Activated effector memory CD4-positive, alpha-beta T cell treated with anti-CD3 and anti-CD28 coated beads, Interleukin-2, amount 50 U/mL, for 16 hours (primary cell): ENCODE data around the gene PLCB1.

Experiments used
- DNase-seq: peaks from one replicate; pipeline ENCODE4 v3.0.0-alpha.2; 2020

PLCB1 gene

DNA sequence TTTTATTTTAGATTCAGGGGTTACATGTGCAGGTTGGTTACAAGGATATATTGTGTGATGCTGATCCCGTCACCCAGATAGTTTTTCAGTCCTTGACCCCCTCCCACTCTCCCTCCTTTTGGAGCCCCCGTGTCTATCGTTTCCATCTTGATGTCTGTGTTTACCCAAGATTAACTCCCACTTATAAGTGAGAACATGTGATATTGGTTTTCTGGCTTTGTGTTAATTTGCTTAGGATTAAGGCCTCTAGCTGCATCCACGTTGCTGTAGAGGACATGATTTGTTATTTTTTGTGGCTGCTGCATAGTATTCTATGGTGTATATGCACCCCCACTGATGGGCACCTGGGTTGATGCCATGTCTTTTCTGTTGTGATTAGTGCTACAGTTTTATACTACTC is 178.6 kb downstream of the PLCB1 start:
- DNase-seq, result no peak

DNA sequence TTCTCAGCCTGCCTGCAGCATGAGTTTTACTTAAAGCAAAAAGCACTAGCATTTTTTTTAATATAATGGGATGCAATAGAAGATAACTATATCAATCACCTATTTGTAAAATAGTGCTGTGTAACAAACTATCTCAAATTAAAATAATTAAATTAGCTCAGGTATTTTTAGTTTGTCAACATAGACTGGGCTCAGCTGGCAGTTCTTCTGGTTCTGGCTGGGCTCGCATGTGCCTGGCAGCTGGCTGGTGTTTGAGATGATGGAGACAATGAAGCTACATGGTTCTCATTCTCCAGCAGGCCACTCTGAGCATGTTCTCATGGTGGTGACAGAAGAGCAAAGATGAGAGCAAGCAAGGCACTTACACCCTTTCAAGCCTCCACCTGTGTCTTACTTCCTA is 181.0 kb downstream of the PLCB1 start:
- DNase-seq, result no peak

DNA sequence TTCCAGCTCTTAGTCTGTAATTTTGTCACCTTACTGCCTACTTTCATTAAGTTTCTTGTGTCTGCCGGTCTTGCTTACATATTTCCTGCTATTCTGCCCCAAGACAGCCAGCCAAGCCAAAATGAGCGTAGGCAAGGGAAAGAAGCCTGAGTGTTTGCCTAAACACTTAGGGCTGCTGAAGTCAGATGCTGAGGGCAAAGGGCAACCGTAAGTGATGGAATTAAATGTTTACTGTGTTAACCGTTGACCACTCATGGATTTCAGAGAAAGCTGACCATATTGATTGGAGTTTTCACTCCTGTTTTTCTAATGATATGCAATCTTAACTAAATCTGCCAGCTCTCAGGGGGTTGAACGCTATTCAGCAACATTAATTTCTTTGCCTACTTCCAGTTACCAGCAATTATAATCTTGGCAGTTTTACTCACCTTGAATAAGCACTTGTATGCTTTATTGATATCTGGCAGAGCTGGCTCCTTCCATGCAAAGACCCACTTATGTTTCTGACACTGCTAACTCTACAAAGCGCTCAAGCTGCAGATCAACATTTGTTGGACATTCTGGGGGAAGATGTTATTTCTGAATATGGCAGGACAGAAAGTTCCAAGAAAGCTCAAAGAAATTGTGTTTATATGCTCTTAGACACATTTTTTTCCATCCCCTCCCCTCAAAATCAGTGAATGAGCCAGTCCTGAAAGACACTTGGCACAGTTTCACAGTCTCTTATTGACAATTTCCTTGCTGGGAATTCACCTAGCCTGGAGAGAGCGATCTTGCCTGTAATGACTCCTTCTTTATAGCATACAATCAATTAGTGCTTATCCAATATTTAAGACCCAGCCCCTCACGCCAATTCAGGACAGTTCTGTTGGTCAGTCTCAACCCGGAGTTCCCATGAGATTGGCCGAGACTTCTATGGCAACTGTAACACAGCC is 183.8 kb downstream of the PLCB1 start:
- no peak for DNase-seq

DNA sequence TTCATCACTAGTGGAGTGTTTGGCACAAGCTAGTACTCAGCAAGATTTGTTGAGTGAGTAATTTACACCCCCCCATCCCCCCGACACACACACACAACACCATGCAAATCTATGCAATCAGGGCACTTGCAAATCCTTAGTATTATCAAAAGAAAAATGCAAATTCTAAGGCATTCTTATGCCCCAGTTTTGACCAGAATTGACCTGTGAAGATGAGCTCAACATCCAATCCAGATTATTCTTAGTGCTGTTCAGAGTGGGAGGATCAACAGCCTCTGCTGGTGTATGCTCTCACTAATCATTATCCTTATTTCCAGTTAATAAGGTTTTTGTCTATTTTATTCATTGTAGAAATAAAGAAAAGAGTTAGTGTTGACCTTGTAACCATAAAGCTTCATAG is 185.4 kb downstream of the PLCB1 start:
- no peak for DNase-seq

DNA sequence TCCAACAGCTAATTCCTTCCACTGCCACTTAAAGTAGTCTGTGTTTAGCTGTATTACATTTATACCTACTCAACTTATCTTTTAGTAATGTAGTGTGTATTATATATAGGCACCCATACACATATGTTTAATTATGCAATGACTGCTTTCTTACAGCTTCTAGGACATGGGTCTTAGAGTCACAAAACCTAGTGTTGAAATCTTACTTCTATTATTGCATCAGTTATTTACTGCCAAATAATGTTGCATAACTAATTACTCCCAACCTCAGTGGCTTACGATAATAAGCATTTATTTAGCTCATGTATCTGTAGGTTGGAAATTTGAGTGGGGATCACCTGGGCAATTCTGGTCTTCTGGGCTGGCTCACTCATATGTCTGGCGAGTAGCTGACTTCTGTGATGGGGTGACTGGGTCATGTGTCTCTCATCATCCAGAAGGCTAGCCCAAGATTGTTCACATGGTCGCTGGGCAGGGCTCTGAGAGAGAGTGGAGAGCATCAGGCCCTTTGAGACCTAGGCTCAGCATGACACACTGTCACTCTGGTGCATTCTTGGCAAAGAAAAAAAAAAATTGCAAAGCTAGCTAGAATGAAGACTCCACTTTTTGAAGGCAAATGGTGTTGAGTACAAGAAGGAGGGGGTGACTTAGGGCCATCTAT is 187.0 kb downstream of the PLCB1 start:
- DNase-seq, result no peak

DNA sequence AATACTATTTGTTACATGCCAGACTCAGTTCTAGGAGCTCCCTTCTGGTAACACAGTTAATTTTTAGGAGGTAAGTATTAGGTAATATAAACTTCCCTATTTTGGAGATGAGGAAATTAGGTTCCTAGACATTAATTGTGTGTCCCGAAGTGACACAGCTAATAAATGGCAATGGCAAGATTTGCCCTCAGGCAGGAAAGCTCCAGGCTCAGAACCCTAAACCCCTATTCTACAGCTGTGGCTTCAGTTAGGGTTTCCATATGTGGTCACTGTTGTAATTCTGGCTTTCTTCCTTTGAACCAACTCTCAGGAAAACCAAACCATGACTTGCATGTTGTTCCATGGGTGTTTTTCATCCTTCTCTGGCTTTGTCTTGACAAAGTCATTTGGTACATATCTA is 188.2 kb downstream of the PLCB1 start:
- no peak for DNase-seq

DNA sequence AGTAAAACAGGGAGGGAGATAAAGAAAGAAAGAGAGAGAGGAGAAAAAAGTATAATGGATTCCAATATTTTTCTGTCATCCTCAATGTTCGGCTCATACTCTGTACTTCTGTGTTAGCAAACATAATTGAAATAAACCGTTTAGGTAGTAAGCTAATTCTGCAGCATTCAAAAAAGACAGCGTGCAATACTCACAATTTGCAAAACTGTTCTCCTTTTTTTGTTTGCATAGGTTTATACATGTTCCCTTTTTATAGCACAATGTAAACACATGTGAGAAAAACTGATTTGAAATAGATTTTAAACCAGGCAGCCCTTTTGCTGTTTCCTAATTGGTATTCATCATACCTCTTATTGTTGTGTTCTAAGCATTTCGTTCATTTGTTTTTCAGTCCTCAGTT is 188.9 kb downstream of the PLCB1 start:
- no peak for DNase-seq

DNA sequence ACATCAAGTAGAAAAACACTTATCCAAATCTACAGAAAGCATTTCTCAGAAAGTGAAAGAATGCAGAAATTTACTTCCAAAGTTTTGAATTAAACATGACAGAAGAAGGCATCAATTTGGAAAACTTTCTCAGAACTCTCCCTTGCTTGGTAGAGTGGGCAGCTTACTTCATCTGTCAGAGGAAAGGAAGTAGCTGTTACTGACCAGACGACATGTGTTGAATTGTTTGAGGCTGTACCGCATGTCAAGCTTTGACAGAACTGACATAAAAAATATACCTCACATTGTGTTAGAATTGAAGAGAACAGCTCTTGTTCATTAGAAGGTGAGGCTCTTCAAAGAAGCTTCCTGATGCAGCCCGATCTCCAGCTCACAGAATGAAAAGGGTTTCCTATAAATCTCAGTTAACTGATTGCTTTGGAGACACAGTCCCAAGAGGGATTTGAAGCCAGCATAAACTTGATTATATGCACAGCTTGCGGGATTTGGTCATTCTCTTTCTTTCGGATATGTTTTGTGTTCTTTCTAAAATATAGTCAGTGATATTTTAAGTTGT is 190.7 kb downstream of the PLCB1 start:
- DNase-seq, result no peak

DNA sequence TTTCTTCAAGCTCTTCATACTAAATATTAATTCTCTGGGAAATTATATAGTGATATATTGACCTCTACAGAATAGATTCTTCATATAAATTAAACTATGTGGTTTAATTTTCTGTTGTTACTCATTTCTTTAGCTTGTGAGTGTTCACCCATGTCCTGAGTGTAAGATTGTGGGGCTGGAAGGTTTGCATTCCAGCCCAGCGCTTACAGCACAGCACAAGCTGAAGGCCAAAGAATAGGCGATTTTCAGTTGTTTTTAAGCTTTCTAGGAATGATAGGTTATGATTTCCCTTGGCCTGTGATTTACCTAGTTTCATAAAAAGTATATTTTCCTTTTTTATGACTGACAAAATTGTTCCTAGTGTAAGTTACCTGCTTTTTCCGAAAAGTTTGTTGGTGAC is 194.1 kb downstream of the PLCB1 start:
- no peak for DNase-seq

DNA sequence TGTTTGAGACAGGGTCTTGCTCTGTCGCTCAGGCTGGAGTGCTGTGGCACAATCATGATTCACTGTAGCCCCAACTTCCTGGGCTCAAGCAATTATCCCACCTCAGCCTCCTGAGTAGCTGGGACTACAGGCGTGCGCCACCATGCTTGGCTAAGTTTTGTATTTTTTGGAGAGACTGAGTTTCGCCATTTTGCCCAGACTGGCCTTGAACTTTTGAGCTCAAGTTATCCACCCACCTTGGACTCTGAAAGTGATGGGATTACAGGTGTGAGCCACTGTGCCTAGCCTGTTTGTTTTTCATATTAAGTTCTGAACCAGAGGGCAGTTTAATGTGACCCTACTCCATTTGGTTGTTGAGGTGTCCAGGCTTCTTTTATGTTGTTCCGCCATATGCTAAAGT is 194.8 kb downstream of the PLCB1 start:
- no peak for DNase-seq

DNA sequence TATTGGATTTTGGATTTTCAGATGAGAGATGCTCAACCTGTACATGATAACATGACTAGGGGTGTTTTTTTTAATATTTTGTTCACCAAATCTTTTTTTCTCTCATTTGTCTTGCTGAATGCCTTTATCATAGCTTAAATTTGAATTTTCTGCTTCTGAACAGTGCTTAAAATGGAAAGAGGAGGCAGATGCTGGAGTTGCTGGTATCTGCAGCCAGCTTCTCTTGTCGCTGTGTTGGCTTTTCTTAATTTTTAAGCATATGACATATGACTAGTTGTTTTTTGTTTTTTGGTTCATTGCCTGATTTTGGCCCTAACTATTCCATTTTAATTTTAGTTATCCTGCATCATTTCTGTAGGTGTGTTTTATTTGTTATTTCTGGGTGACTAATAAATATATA is 196.1 kb downstream of the PLCB1 start:
- no peak for DNase-seq

DNA sequence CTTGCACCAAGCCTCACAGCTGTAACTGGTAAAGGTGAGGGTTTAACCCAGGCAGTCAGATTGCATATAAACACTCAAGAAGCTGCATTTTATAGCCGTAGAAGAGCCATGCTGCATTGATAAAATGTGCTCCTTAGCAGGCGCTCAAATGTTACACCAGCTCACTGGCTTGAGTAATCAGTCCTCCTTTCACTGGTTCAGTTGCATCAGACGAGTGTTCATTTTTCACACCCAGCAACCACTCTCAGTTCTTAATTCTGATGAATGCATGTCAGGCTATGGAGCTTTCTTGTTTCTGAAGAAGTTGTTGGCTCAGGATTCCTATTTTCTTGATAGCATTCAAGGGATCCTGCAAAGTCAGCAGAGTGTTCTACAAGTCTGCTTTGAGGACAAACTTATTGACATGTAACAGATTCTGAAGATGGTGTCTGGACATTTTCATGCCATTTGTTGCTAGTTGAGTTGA is 198.3 kb downstream of the PLCB1 start:
- DNase-seq, result no peak

DNA sequence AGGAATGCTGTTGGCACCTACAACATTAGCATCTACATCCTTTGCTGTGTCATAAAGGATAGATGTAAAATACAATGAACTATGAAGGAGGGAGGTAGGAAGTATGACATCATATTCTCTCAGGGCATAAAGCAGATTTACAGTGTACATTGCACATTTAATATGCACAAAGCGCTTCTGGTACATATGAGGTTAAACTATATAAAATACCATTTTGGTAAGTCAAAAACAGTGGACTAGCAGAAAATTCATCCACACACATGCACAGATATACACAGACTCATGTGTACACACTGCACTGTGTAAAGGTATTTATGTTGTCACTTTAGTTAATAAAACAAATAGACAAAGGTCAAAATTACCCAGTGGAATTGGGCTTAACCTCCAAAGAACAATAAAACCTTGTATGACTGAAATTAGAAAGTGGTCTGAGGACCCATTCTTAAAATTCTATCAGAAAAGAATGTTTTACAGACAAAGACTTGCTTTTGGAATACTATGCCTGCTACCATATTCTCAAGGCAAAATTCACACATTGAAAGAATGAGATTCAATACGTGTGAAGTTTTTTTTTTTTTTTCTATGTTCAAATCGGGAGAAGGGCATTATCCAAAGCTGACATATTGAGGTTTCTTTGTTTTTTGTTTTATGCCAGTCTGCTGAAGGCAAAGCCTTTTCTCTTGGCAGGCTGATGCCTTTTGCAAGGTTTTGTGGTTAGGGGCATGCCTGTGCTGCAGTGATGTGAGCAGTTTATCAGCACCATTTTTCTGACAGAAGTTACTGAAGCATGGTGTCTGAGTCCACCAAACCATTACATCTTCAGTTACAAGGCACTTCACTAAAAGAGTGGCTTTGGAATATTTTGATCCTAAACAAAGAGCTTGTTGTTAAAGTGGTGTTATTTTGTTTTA is 199.0 kb downstream of the PLCB1 start:
- no peak for DNase-seq

DNA sequence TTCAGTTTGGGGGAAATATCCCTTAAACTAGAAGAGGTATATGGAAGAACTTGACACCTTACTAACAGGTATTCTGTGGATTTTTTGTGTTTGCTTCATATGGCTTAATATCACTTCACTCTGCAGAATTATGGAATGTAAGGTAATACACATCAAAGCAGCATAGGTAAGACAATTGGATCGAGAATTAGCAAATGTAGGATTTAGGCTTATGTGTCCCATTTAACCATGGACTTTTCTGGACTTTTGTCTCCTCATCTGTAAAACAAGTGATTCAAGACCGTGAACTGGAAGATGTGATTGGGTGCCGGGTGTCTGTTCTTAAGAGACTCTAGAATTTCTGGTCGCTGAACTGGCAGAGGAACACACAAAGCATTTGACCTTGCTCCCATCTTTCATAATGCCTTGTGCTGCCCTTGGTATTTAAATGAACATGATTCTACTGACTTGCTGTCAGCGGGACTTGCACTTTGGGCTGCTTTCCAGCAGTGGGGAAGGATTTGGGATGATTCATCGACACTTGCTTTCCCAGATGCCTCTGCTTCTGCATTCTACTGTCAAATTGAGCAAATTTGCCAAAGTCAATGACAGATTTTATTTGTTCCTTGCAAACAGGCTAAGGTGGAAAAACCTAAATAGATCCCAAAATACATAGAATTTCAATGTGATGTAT is 199.8 kb downstream of the PLCB1 start:
- DNase-seq, result no peak

DNA sequence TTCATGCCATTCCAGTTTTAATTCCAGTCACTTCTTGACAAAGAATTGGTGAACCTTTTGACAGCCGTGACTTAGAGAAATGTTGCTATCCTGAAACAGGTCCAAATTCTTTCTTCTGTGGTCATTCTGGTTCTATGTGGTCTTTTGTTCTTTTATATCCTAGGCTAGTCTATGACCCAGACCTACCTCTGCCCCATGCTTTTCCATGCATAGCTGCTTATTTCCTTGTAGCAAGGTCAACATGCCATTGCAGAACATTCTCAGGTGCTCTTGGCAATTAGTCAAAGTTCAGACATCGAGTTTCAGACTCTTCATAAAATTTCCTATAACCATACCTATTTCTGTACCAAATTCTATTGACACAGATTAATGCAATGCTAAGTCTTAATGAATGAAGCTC is 202.6 kb downstream of the PLCB1 start:
- DNase-seq, result no peak

DNA sequence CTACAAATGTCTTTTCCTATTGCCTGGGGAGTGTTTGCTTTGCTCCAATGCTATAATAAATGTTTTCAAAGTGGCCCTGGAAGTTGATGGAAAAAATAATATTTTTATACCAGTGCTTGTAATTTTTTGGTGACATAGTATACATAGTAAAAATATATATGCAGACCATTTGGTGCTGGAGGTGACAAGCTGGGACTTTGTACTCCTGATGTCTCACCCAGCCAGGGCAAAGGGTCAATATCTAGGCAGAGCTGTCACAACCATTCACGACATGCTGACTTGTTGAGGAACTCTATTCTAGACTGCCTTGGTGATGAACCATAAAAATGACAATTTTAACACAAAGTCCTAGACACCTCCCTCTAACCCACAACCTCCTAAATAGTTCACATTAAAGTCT is 203.0 kb downstream of the PLCB1 start:
- no peak for DNase-seq

DNA sequence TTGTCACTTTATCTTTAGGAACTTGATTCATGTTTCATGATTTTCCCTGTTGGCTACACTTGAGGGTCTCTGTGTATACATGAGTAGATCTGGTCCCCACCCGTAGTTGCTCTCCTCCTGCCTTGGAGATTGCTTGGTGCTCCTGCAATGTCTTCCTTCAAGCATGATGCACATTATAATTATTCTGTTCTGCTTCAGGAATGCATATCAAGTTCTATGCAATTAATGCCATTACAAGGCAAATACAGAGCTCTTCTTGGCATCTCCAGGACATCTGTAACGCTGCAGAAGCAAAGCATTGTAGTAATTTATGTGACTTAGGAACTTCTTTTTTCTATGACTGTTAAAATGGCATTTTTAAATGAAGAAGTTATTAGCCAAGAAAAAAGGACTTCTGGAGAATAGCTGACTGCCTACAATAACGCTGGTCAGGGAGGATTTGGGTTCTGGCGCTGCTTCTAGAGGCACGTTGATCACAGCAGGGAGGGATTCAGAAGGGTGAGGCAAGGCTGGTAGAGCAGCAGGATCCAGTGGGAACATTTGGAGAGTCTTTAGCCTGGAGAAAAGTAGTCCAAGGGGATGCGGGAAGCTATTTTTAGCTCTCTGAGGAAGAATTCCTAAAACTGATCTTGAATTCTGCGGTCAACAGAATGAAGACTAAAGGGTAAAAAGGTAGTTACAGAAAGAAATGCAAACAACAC is 203.6 kb downstream of the PLCB1 start:
- DNase-seq, result no peak

DNA sequence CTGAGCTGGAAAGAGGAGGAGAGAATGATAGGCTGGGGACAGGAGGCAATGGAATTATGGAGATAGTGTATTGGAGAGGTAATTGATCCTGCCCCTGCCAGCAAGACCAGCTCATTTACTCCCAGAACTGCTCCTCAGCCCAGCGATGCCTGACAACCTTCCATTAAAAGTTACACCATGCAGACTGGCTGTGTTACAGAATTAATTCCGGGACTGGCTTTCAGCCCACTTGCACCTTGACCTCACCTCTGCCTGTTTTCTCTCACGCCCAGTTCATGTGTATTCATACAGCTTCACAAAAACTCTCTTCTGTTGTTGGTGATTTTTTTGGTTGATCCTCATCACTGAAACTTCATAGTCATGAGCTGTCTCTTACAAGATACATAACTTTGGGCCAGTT is 207.3 kb downstream of the PLCB1 start:
- DNase-seq, result no peak

DNA sequence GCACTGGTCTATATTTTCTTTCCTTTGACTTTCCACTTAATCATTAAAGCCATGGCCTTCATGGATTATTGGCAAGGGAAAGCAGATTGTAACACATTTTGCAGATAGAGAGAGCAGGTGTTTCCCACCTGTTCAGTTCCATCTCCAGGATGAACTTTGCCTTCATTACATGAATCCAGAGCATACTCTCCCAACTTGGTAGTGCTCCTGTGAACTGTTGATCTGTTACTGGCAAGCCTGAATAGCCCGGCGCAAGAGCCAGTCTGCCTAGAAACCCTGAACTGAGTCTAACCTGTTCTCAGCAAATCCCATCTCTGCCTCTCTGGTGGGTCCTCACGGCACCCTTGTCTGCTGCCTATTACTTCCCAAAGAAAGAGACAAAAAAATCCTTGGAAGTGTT is 210.3 kb downstream of the PLCB1 start:
- DNase-seq, result no peak

DNA sequence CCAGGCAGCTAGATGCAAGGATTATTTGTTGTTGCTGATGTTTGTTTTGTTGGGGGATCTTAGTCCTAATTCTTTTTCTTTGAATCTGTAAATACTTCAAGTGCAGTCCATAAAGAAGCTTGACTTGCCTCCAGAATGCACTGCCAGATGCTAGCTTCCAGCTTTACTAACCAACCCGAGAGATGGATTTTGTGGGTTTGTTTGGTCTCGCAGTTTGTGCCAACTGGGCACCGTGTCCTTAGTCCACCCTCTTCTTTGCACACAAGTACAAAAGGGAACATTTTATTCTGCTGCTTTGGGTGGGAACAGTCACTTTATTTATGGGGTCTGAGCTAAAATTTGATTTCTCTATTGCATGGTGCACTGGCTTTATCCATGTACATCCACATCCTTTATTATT is 212.0 kb downstream of the PLCB1 start:
- DNase-seq, result no peak

DNA sequence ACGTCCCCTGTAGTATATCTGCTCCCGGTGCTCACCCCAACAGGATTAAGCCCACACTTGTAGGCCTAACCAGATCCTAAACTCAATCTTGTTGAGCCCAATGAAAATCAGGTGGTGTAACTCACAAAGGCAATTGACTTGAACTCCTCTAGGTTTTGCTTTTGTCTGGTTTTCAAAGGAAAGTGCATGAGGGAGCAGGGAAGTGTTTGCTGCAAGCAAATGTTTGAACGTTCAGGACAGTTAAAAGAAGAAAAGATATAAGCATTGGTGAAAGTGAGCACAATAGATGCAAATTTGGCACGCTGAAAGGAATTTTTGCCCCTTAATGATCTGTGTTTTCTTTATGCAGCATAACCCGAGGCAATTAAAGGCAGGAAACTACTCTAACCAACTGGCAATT is 212.6 kb downstream of the PLCB1 start:
- DNase-seq, result no peak
